Measurements from ENCODE around the gene DIPK1A.

DNA sequence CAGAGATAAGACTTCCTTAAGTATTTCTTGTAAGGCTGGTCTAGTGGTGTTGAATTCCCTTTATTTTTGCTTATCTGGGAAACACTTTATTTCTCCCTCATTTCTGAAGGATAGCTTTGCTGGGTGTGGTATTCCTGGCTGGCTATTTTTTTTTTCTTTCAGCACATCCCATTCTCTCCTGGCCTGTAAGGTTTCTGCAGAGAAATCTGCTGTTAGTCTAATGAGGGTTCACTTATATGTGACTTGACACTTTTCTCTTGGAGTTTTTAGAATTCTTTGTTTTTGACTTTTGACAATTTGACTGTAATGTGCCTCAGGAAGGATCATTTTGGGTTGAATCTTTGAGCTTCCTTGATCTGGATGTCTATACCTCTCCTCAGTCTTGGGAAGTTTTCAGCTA is 61.5 kb downstream of the DIPK1A start:
- TF ChIP-seq, protein P1, sequence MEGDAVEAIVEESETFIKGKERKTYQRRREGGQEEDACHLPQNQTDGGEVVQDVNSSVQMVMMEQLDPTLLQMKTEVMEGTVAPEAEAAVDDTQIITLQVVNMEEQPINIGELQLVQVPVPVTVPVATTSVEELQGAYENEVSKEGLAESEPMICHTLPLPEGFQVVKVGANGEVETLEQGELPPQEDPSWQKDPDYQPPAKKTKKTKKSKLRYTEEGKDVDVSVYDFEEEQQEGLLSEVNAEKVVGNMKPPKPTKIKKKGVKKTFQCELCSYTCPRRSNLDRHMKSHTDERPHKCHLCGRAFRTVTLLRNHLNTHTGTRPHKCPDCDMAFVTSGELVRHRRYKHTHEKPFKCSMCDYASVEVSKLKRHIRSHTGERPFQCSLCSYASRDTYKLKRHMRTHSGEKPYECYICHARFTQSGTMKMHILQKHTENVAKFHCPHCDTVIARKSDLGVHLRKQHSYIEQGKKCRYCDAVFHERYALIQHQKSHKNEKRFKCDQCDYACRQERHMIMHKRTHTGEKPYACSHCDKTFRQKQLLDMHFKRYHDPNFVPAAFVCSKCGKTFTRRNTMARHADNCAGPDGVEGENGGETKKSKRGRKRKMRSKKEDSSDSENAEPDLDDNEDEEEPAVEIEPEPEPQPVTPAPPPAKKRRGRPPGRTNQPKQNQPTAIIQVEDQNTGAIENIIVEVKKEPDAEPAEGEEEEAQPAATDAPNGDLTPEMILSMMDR (IDR thresholded peaks at IDR 0.05), result no peak
- no peak for TF ChIP-seq POLR2A (IDR thresholded peaks at IDR 0.05)

Measured in adrenal gland (tissue), 5 donors.